Left ventricle myocardium inferior (tissue), 1 donor: ENCODE measurements around the gene OCIAD1. TPM values are rescaled to one million over a fixed set of nuclear protein-coding genes. Genes with fewer than 3 reads are reported as not detected.
A peak's percentile ranks its signal among the peaks of the same experiment; 100 is the strongest.

Experiments
- DNase-seq: peaks from one replicate; pipeline ENCODE4 v3.0.0-alpha.2; 2020
- H3K27ac ChIP-seq: fragments of 200-600 bp; replicated peaks from 2 replicates; pipeline ENCODE4 v1.8.0; 2021
- H3K27me3 ChIP-seq: fragments of 200-600 bp; 2 replicates; pipeline ENCODE4 v1.8.0; 2021; ENCODE audit warnings: low read depth
- H3K36me3 ChIP-seq: fragments of 200-600 bp; 2 replicates; pipeline ENCODE4 v1.8.0; 2021
- H3K4me1 ChIP-seq: fragments of 200-600 bp; 2 replicates; pipeline ENCODE4 v1.8.0; 2021
- H3K4me3 ChIP-seq: fragments of 200-600 bp; 2 replicates; pipeline ENCODE4 v1.8.0; 2021; ENCODE audit warnings: mild to moderate bottlenecking, moderate library complexity
- H3K9me3 ChIP-seq: fragments of 200-600 bp; replicated peaks from 2 replicates; pipeline ENCODE4 v1.8.0; 2021
- intact Hi-C: fragments of 100-400 bp; cut with micrococcal nuclease; formaldehyde crosslinking; loops from one replicate; pipeline ENCODE4 v1.11.0; 2022
- total RNA-seq: library from RNA; stranded (reverse); fragmentation: NEBNext Ultra II Directional; extraction: Animal tissue kit (Norgen Biotek cat#: 25700); gene quantifications from one replicate; pipeline ENCODE4 v1.2.1, GENCODE V29; 2021
- TF ChIP-seq, protein P1 (sequence below): fragments of 200-600 bp; IDR thresholded peaks from 2 replicates; pipeline ENCODE4 v1.8.0; 2021; ENCODE audit warnings: antibody characterized with exemption, mild to moderate bottlenecking, borderline replicate concordance
- donor health status: DM: no; HTN: yes; CAD: no; lungs with severe emphysema.

OCIAD1 gene
- total RNA-seq, 1 donor from 2014 or later: 129 TPM

DNA sequence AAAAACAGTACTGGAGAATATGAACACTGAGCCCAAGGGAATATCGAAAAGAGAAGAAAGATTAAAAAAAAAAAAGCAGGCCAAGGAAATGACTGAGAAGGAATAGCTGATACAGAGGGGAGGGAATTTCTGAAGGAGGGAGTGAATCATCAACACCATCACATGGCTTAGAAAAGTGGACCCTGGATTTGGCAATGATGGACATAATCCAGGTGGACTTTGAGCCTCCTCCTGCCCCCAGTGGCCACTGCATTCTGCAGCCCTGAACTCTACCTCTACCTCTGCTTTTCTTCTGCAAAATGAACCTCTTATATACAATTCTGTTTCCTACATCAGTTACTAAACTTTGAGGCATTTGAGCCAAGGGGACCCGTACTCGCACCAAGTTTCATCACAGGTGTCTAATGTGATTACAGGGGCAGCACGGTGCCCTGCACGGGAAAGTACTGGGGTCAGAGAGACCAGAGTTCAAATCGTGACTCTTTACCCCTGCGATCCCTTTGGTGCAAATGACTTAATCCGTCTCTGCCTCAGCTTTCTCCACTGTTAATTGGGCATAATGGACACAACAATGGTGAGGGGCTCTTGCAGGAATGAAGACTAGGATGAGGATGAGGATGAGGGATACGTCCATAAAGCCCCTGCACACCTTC lies 74.6 kb downstream of the OCIAD1 start:
- DNase-seq: no peak
- H3K27me3 ChIP-seq: no peaks in the 10 kb centered on the region
- intact Hi-C loops: no loop called here
- H3K27ac ChIP-seq: no peak overlapping the region
- peaks cover 12% of the 10 kb centered on the region for H3K36me3 ChIP-seq
- TF ChIP-seq, protein P1, sequence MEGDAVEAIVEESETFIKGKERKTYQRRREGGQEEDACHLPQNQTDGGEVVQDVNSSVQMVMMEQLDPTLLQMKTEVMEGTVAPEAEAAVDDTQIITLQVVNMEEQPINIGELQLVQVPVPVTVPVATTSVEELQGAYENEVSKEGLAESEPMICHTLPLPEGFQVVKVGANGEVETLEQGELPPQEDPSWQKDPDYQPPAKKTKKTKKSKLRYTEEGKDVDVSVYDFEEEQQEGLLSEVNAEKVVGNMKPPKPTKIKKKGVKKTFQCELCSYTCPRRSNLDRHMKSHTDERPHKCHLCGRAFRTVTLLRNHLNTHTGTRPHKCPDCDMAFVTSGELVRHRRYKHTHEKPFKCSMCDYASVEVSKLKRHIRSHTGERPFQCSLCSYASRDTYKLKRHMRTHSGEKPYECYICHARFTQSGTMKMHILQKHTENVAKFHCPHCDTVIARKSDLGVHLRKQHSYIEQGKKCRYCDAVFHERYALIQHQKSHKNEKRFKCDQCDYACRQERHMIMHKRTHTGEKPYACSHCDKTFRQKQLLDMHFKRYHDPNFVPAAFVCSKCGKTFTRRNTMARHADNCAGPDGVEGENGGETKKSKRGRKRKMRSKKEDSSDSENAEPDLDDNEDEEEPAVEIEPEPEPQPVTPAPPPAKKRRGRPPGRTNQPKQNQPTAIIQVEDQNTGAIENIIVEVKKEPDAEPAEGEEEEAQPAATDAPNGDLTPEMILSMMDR: no peak
- H3K9me3 ChIP-seq: no peaks in the 10 kb centered on the region
- peak overlapping the region; percentile 85 for H3K4me3 ChIP-seq
- peaks cover 14% of the 10 kb centered on the region for H3K4me1 ChIP-seq

DNA sequence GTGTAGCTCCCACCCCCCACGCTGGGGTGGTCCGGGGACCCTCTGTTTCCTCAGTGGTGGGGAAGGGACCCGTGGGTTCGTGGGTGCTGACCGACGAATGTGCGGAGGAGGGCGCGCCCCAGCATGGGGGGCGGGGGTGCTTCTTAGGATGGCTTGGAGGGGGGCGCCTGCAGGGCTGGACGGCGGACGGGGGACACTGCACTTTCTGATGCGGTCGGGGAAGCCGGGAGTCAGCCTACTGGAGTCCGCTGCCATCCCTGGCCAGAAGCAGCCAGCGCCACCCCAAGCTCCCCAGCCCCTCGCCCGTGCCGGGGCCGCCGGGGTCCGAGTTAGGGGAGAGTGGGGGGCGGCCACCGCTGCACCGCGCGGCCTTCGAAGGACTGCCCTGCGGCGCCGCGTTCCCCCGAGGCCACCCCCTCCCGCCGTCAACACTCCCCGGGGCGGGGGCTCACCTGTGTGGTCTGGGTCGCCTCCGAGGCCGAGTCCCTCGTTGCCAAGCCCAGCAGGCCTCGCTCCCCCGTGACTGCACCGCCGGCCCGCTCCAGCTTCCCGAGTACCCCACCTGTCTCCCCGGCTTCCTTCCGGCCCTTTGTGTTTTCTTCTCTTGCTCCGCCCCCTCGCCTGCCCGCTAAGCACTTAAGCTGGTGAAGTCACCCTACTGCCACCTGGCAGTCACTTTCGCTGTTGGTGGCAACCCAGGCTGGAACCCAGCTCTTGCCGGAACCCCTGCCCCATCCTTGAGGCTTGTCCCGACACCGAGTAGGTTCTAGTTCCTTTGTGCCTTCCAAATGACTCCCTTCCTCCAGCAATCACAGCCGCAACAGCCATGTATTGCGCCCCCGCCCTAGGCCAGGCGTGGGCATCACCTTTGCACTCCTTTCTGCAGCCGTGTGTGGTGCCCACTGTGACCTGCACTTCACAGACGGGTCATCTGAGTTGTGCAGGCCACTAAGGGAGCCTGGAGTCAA lies 75.6 kb downstream of the OCIAD1 start, which contains the start of gene OCIAD2:
OCIAD2 (minus strand) TSS at position 569 of the 968 bp plus-strand sequence. CDS start 2,225 bp downstream, outside the sequence.
- peak; percentile 45 for DNase-seq
- no peaks in the 10 kb centered on the region for H3K27me3 ChIP-seq
- H3K4me1 ChIP-seq: peaks cover 14% of the 10 kb centered on the region
- intact Hi-C loops: no loop called here
- H3K4me3 ChIP-seq: peak within 1 kb of the TSS; percentile 85
- H3K9me3 ChIP-seq: no peaks in the 10 kb centered on the region
- H3K36me3 ChIP-seq: peaks cover 12% of the 10 kb centered on the region
- TF ChIP-seq, protein P1: peak; percentile 30
- H3K27ac ChIP-seq: peak within 1 kb of the TSS; percentile 67

DNA sequence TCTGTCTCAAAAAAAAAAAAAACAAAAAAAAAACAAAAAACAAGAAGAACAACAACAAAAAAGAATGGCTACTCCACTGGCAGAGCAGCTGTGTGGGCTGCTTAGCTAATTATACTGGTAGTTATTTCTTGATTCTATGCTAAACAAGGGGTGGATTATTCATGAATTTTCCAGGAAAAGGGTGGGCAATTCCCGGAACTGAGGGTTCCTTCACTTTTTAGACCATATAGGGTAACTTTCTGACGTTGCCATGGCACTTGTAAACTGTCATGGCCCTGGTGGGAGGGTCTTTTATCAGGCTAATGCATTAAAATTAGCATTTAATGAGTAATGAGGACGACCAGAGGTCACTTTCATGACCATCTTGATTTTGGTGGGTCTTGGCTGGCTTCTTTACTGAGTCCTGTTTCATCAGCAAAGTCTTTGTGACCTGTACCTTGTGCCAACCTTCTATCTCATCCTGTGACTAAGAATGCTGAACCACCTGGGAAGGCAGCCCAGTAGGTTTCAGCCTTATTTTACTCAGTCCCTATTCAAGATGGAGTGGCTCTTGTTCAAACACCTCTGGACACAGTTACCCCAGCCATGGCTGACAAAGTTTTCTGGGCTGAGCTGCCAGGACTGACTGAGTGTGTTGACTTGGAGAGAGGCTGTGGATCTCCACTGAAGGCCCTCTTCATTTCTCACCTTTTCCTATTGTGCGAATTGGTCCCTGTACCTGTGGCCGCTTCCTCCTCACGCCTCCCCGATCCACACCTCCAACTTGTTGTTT lies 77.0 kb downstream of the OCIAD1 start:
- H3K36me3 ChIP-seq: peaks cover 6% of the 10 kb centered on the region
- H3K27me3 ChIP-seq: no peaks in the 10 kb centered on the region
- H3K4me1 ChIP-seq: peaks cover 14% of the 10 kb centered on the region
- DNase-seq: no peak
- H3K27ac ChIP-seq: no peak overlapping the region
- TF ChIP-seq, protein P1: no peak
- H3K9me3 ChIP-seq: no peaks in the 10 kb centered on the region
- intact Hi-C loops: no loop called here
- H3K4me3 ChIP-seq: no peak overlapping the region

DNA sequence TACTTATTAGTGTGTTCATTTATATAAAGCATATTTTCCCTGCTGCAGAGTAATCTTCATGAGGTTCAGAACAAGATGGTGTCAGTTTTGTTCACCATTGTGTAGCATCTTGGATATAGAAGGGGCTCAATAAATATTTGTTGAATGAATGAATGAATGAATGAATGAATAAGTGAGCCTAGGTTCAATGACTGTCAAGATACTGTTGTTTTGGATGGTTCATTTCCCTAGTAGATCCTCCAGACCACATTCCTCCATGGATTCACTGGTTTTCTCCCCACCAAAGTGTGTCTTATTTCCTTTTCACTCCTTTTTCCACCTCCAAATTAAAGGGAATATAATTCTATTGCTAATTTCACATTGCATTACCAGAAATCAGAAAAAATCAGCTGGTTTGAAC lies 77.8 kb downstream of the OCIAD1 start:
- H3K27ac ChIP-seq: no peak overlapping the region
- TF ChIP-seq, protein P1: no peak
- intact Hi-C loops: no loop called here
- peaks cover 5% of the 10 kb centered on the region for H3K36me3 ChIP-seq
- no peak for DNase-seq
- H3K4me3 ChIP-seq: no peak overlapping the region
- H3K9me3 ChIP-seq: no peaks in the 10 kb centered on the region
- peaks cover 14% of the 10 kb centered on the region for H3K4me1 ChIP-seq
- no peaks in the 10 kb centered on the region for H3K27me3 ChIP-seq

DNA sequence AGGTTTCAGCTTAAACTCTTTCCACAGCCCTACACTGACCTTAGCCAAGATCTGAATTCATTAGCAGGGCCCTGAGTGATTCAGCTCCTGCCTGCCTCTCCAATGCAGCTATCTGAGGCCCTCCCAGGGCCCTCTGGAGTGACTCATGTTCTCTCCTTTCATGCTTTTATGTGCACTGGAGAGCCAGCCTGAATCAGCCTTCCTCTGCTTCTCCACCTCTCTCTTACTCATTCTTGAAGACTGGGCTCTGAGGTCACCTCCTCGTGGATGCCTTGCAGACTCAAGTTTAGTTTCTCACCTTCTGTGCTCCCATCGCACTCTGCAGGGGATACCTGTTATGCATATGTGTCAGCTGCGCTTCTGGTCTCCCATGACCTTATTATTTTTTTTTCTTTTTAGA lies 78.8 kb downstream of the OCIAD1 start:
- TF ChIP-seq, protein P1: no peak
- Histone ChIP-seq H3K4me3 (no peak overlapping the region), H3K27me3 (no peaks in the 10 kb centered on the region), H3K36me3 (no peaks in the 10 kb centered on the region), H3K4me1 (peaks cover 14% of the 10 kb centered on the region), H3K9me3 (no peaks in the 10 kb centered on the region), H3K27ac (no peak overlapping the region)
- no peak for DNase-seq
- intact Hi-C loops: no loop called here
